Measurements from ENCODE around the gene RPL23.

RPL23 gene

GRCh38 chr17:38883592-38884526 lies 30.3 kb upstream of the RPL23 start:
- DNase-seq, result no peak

- no peak for DNase-seq
Observed at GRCh38 chr17:38882870-38883269, 29.3 kb upstream of the RPL23 start.

DNA sequence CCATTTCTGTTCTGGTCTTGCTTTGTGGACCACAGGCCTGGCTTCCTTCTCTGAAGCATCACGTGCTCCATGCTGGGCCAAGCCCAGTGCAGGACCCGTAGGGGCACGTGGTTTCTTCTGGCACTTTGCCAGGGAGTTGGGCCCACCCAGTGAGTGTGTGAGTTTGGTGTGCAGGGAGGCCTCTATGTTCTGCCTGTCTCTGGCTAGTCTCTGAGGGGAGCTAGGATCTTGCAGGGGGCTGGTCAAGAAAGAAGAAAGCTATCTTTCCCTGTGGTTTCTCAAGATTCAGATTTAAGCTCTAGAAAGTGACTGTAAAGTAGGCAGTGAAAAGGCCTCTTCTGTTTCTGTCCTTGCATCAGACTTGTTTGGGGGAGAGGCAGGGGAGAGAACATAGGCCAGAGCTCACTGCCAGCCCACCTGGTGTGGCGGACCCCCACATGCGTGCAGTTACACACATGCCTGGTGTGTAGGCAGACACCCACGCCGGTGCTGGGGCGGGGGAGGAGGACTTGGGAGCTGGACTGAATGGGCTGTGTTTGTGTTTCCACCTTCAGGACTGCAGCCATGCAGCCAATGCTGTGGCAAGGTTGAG lies 28.2 kb upstream of the RPL23 start:
- DNase-seq, result no peak

DNA sequence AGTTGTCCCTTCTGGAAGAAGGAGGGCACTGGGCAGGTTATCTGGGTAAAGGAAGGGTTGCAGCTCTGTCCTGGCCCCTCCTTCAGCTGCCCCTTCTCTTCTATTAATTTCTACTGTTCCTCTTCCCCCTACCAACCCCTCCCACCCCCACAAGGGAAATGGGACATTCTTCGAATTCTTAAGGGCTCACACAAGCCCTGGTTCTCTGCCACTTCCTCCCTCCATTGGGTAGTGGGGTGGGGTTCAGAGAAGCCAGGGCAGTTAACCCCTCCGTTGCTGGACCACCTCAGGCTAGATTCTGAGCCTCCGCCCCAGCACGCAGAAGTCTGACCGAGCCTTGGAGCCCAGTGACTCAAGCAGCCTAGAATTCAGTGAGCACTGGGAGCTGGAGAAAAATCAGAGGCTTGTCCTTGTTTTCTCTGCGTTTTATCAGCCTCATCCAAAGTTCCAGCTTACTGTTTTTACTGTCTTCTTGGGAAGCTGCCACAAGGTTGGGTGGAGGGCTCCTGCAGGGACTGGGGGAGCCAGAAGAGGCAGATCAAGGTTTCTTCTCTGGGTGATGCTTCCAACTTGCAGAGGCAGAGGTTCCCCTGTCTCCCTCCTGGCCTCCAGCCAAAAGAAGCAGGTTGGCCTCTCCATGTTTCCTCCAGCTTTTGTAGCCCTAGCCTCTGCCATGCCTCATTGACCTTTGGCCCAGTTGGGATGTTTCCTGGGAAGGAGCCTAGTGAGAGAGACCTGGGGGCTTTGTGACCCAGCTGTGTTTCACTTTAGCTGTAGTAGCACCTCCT lies 26.6 kb upstream of the RPL23 start:
- no peak for DNase-seq

GRCh38 chr17:38877130-38877851 lies 23.8 kb upstream of the RPL23 start:
- DNase-seq, result no peak

GRCh38 chr17:38875477-38876075 lies 22.1 kb upstream of the RPL23 start:
- no peak for DNase-seq

GRCh38 chr17:38874505-38875400 lies 21.2 kb upstream of the RPL23 start:
- DNase-seq, result no peak

GRCh38 chr17:38873640-38874380 lies 20.3 kb upstream of the RPL23 start:
- DNase-seq, result no peak

DNA sequence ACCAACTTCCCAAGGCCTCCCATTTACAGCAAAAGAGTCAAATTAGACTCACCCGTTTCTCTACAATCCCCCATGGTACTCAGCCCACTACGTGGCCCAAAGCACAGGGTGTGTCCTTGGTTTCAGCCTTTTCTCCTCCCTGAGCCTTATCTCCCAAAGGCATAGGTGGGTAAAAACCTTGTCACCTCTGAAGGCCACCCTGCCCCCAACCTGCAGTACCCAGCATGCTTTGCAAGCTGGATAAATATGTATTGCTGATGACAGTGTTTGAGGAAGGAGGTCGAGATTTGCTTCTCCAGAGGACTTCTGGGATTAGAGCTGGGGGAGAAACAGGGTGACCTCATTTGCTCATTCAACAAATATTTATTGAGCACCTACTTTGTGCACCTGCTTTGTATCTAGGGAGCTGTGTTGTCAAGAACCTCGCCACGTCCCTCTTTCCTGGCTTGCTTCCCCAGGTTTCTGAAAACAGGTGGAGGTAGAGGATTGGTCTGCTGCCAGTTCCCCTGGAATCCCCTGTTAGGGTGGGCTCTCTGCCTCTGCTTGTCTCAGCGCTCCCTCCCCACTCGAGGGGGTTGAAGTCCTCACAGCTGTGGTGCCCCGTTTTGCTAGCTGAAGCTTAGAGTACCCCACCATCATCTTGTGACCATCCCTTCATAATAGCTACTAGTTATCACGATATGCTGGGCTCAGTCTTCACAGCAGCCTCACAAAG lies 19.3 kb upstream of the RPL23 start:
- DNase-seq, result no peak

GRCh38 chr17:38872027-38872511 lies 18.5 kb upstream of the RPL23 start:
- DNase-seq, result no peak

- DNase-seq, result no peak
Observed at GRCh38 chr17:38871247-38872015, 17.9 kb upstream of the RPL23 start.

GRCh38 chr17:38870259-38871165 lies 17.0 kb upstream of the RPL23 start:
- DNase-seq, result no peak

DNA sequence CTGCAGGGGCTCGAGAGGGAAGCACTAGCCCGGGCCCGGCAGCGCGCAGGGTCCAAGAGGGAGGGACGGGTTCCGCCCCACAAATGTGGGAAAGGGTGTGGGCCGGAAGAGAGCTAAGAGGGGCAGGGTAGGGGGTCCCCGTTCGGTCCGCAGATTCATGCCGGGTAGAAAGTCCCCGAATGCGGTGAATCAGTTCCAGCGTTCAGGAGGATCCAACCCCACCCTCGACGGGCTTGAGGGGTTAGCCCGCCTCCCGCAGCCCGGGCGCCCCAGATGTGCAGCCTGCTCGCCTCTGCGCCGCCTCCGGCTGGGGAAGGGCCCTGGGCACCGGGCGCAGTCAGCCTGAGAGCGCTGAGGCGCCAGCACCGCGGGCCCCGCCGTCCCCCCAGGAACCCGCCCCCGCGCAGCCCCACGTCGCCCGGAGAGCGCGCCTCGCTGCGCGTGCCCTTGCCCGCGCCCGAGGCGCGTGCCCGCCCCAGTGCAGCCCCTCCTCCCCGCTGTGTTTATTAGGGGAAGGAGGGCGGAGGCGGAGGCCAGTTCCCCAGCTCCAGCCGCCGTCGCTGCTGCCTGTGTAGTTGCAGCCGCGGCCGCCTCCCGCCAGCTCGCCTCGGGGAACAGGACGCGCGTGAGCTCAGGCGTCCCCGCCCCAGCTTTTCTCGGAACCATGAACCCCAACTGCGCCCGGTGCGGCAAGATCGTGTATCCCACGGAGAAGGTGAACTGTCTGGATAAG lies 16.2 kb upstream of the RPL23 start, which contains the start of gene LASP1:
TSS of gene LASP1 (plus strand) at position 533 of the 733 bp plus-strand sequence. CDS start at position 665, 132 bp downstream.
- DNase-seq, result peak; percentile 82

DNA sequence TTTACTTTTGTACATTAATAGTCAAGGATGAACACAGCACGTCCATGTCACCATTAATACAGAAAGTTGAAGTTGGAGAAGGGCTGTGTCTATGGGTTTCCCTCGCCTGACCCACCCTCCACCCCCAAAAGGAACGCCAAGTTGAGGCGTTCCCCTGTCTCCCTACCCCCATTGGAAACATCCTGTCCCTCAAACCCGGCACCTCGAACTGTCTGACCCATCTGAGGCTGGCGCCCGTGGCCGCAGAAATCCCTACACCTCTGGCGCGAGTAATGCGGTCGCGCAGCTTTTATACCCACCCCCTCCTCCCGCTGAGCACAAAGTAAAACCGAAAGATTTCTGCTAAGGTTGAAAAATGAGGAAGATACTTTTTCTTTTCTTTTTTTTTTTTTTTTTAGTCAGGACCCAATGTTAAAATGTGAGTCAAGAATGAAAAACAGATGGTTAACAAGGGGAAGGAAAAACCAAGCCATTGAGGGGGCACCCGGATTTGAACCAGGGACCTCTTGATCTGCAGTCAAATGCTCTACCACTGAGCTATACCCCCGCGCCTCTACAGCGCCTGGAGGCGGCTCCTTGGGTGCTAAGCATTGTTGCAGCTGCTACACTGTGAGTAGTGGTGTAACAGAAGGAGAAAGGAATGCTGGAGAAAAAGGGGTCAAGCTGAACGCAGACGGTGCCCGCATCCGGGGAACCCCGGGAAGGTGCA lies 15.4 kb upstream of the RPL23 start:
- DNase-seq, result peak; percentile 61

DNA sequence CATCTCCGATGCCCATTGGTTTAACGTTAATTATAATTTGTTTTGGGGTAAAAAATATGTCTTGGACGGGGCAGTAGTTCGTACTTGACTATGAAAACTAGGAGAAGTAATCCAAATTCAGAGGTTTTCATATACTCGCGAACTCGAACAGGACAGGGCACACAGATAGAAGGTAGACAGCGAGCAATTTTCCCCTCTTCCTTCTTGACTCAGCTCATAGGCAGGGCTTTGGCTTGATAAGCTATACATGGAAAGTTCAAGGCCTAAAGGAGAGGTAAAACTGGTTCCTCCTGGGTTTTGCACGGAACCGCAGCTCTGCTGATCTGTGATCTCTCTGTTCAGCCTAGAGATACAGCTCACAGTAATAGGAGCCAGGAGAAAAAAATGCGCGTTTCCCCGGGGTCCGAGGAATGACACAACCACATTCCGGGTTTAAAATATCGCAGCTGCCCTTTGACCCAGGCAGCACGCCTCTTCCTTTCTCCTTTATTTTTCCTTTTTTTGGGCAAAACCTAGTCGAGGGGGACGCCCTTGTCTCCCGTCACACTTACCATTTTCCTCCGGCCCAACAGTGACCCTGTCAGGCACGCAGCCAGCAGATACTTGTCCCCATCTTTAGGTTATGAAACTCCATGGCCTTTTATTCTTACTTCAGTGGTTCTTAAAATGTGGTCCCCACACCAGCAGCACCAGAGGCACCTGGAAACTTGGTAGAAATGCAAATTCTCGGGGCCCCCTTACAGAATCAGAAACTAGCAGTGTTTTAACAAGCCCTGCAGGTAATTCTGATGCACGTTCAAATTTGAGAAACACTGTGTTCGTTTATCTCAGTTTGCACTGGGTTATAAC lies 14.7 kb upstream of the RPL23 start:
- DNase-seq, result no peak

Data from GOT3 (cell line).